HepG2 (cell line): ENCODE results near the gene KANSL3. TPM values are rescaled to one million over a fixed set of nuclear protein-coding genes. Genes with fewer than 3 reads are reported as not detected.

Experiments
- BHLHE40 ChIP-seq: IDR thresholded peaks from 2 replicates; pipeline ENCODE4 v1.6.1; 2011; ENCODE audit warnings: low read length, improper control_type of control experiment
- CBX1 ChIP-seq: IDR thresholded peaks from one replicate; pipeline ENCODE4 v1.6.1; 2016; ENCODE audit warnings: antibody characterized with exemption, low read depth
- CEBPZ ChIP-seq: IDR thresholded peaks from 2 replicates; pipeline ENCODE4 v1.6.1; 2012; ENCODE audit warnings: low read length, improper control_type of control experiment
- GATA4 ChIP-seq: sonication (generic); IDR thresholded peaks from 2 replicates; pipeline ENCODE4 v1.6.1; 2016; ENCODE audit warnings: antibody characterized with exemption, low read depth, borderline replicate concordance
- HNF1A ChIP-seq, 2 experiments: sonication (generic) in 1 of 2; formaldehyde crosslinking in 1 of 2; IDR thresholded peaks; 2 replicates each; pipeline versions ENCODE4 v1.4.0 to v1.6.1; 2016 to 2020; ENCODE audit warnings: borderline replicate concordance in 1 of 2, low read depth in 1 of 2, mild to moderate bottlenecking in 1 of 2, missing genetic modification reagents in 1 of 2
- MAX ChIP-seq: IDR thresholded peaks from 2 replicates; pipeline ENCODE4 v1.6.1; 2012; ENCODE audit warnings: inconsistent platforms
- MIER2 ChIP-seq: IDR thresholded peaks from 2 replicates; pipeline ENCODE4 v1.6.1; 2016; ENCODE audit warnings: missing biosample characterization, missing genetic modification reagents
- MYC ChIP-seq: sonication (generic); formaldehyde crosslinking; IDR thresholded peaks from 2 replicates; pipeline ENCODE4 v1.9.0; 2021; ENCODE audit warnings: missing genetic modification reagents, borderline replicate concordance
- SKIL ChIP-seq: sonication (generic); formaldehyde crosslinking; IDR thresholded peaks from 2 replicates; pipeline ENCODE4 v1.8.0; 2022; ENCODE audit warnings: missing genetic modification reagents, mild to moderate bottlenecking, moderate library complexity, borderline replicate concordance
- SMAD9 ChIP-seq: sonication (generic); formaldehyde crosslinking; IDR thresholded peaks from 2 replicates; pipeline ENCODE4 v1.5.1; 2020; ENCODE audit warnings: mild to moderate bottlenecking, missing genetic modification reagents
- TARDBP ChIP-seq: sonication (generic); formaldehyde crosslinking; IDR thresholded peaks from 2 replicates; pipeline ENCODE4 v1.8.0; 2022; ENCODE audit warnings: mild to moderate bottlenecking, missing genetic modification reagents
- ZKSCAN1 ChIP-seq: fragments of 150-350 bp; IDR thresholded peaks from 2 replicates; pipeline ENCODE4 v1.6.1; 2014; ENCODE audit warnings: low read length
- ZNF557 ChIP-seq: sonication (generic); formaldehyde crosslinking; IDR thresholded peaks from 2 replicates; pipeline ENCODE4 v1.4.0; 2020; ENCODE audit warnings: missing genetic modification reagents
- ZNF883 ChIP-seq: sonication (generic); formaldehyde crosslinking; IDR thresholded peaks from 2 replicates; pipeline ENCODE4 v1.5.1; 2020; ENCODE audit warnings: mild to moderate bottlenecking, missing genetic modification reagents; ENCODE audit errors: not compliant biosample characterization
- polyA plus RNA-seq, 8 experiments: library from polyadenylated mRNA; depleted of rRNA in 3 of 8; stranded (reverse) in 7 of 8; unstranded in 1 of 8; fragments of >200 nt; fragmentation: Illumina TruSeq in 4 of 8; extraction: Trizol in 4 of 8; gene quantifications; 2 replicates each; pipeline versions ENCODE4 v1.2.1 to v1.2.3, GENCODE V29; 2011 to 2016; ENCODE audit warnings: low read depth in 4 of 8, missing spikeins in 1 of 8, mixed read lengths in 1 of 8; ENCODE audit not compliant: insufficient read depth in 1 of 8
- total RNA-seq, 5 experiments: library from RNA; depleted of rRNA; stranded (reverse); fragments of >200 nt; fragmentation: Illumina TruSeq; extraction: Trizol; gene quantifications; 2 replicates each; pipeline ENCODE4 v1.2.3, GENCODE V29; 2016; ENCODE audit warnings: low read depth in 1 of 5

Gene KANSL3
- total and polyA plus RNA-seq, 2 of the 13 experiments (the other 11 are each of a cell fraction or from before 2014, with no cell fraction given): 20.8 to 37.3 TPM

GRCh38 chr2:96683972-96684820 is 46.1 kb upstream of the KANSL3 start (continued):
- TF ChIP-seq HNF1A (IDR thresholded peaks at IDR 0.05; ENCODE audit: low read depth): 0 out of 2 replicates have a peak, but pooled peaks have one; percentile 26
- TF ChIP-seq HNF1A (CRISPR knock-in tag; IDR thresholded peaks at IDR 0.05; ENCODE audit: borderline replicate concordance): no peak
- TF ChIP-seq CEBPZ: no peak
- no peak for TF ChIP-seq ZNF883 (CRISPR knock-in tag)
- TF ChIP-seq SKIL: 0 out of 2 replicates have a peak, but pooled peaks have one; percentile 48
- TF ChIP-seq SMAD9 (CRISPR knock-in tag): no peak
- TF ChIP-seq TARDBP: 0 out of 2 replicates have a peak, but pooled peaks have one; percentile 52
- TF ChIP-seq BHLHE40: 0 out of 2 replicates have a peak, but pooled peaks have one; percentile 7
- TF ChIP-seq MYC: peak; percentile 75; the same call in 1 of the 2 replicates
- TF ChIP-seq ZKSCAN1: peak; percentile 25; the same call in 1 of the 2 replicates
- TF ChIP-seq CBX1: peak; percentile 49
- TF ChIP-seq GATA4: 0 out of 2 replicates have a peak, but pooled peaks have one; percentile 36
- TF ChIP-seq MIER2: 0 out of 2 replicates have a peak, but pooled peaks have one; percentile 39
- TF ChIP-seq MAX: peak; percentile 85
- TF ChIP-seq ZNF557 (CRISPR knock-in tag): no peak
